ENCODE measurements around the gene TP53TG5.

- no peak for TF ChIP-seq POLR2A (IDR thresholded peaks at IDR 0.05)
- TF ChIP-seq, protein P1, sequence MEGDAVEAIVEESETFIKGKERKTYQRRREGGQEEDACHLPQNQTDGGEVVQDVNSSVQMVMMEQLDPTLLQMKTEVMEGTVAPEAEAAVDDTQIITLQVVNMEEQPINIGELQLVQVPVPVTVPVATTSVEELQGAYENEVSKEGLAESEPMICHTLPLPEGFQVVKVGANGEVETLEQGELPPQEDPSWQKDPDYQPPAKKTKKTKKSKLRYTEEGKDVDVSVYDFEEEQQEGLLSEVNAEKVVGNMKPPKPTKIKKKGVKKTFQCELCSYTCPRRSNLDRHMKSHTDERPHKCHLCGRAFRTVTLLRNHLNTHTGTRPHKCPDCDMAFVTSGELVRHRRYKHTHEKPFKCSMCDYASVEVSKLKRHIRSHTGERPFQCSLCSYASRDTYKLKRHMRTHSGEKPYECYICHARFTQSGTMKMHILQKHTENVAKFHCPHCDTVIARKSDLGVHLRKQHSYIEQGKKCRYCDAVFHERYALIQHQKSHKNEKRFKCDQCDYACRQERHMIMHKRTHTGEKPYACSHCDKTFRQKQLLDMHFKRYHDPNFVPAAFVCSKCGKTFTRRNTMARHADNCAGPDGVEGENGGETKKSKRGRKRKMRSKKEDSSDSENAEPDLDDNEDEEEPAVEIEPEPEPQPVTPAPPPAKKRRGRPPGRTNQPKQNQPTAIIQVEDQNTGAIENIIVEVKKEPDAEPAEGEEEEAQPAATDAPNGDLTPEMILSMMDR (IDR thresholded peaks at IDR 0.05): no peak
Measured at GRCh38 chr20:45337367-45338120, 40.6 kb downstream of the TP53TG5 start.

Measured in prostate gland (tissue), 2 donors.